ENCODE measurements around the gene NLN.

NLN gene

DNA sequence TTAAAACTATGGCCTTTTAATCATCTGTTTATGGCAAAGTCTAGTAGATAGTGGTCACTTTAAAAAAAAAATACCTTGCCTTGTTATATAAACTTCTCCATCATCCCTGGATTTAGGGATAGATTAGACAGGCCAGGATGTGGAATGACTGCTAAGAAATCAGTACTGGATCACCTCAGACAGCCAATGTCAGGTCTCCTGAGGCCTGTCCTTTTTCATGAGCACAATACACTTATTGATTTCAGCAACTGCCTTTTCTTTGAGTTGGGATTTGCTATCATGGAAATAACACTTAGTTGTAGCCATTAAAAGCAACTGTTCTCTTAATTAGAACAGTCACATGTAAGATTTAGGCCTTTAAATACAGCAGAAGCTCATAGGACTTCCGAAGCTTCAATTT, 77.9 kb downstream of the NLN start:
- no peaks in the 10 kb centered on the region for H3K27me3 ChIP-seq
- H3K9me3 ChIP-seq = no peaks in the 10 kb centered on the region
- H3K4me1 ChIP-seq (ENCODE audit: control insufficient read depth in 1 of 2, insufficient read depth in 1 of 2, low read depth in 1 of 2, low read length in 1 of 2) = peaks cover 6 to 9% of the 10 kb centered on the region in 2 experiments
- TF ChIP-seq, protein P1, sequence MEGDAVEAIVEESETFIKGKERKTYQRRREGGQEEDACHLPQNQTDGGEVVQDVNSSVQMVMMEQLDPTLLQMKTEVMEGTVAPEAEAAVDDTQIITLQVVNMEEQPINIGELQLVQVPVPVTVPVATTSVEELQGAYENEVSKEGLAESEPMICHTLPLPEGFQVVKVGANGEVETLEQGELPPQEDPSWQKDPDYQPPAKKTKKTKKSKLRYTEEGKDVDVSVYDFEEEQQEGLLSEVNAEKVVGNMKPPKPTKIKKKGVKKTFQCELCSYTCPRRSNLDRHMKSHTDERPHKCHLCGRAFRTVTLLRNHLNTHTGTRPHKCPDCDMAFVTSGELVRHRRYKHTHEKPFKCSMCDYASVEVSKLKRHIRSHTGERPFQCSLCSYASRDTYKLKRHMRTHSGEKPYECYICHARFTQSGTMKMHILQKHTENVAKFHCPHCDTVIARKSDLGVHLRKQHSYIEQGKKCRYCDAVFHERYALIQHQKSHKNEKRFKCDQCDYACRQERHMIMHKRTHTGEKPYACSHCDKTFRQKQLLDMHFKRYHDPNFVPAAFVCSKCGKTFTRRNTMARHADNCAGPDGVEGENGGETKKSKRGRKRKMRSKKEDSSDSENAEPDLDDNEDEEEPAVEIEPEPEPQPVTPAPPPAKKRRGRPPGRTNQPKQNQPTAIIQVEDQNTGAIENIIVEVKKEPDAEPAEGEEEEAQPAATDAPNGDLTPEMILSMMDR (IDR thresholded peaks at IDR 0.05) = no peak
- H3K27ac ChIP-seq = no peak overlapping the region
- H3K36me3 ChIP-seq = no peaks in the 10 kb centered on the region
- H3K4me3 ChIP-seq (ENCODE audit: low read depth in 1 of 2, low read length in 1 of 2) = no peak overlapping the region

DNA sequence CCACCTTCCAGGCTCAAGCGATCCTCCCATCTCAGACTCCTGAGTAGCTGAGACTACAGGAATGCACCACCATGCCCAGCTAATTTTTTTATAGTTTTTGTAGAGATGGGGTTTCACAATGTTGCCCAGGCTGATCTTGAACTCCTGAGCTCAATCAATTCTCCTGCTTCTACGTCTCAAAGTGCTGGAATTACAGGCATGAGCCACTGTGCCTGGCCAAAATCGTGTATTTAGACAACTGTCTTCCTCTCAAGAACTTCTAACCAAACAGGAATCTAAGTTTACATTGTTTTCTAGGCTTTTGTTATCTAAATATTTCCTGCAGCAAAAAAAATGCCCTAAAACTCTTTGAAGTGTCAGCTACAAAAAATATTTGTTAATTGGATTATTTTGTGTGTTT, 78.8 kb downstream of the NLN start:
- H3K27ac ChIP-seq = no peak overlapping the region

DNA sequence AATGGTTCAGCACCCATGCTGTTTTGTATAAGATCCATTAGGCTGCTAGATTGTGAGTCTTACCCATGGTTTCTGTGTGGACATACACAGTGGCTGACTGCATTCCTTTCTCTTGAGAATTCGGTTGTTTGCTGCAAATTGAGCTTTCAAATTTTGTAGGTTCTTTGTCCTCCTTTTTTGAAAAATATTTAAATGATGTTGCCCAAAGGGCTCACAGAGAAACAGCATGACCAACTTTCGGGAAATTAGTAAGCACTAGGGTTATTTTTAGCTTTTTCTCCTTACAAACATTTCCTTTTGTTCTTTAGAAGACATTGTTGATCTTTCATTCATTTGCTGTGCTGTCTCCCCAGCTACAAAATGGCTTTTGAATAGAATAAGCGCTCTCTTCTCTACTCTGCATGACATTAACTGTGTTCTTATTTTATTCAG, 79.4 kb downstream of the NLN start:
- TF ChIP-seq, protein P1 (IDR thresholded peaks at IDR 0.05) = no peak
- no peaks in the 10 kb centered on the region for H3K9me3 ChIP-seq
- H3K27ac ChIP-seq = no peak overlapping the region
- no peak overlapping the region for H3K4me3 ChIP-seq (ENCODE audit: low read depth in 1 of 2, low read length in 1 of 2)
- no peaks in the 10 kb centered on the region for H3K27me3 ChIP-seq
- H3K36me3 ChIP-seq = no peaks in the 10 kb centered on the region
- peaks cover 6 to 9% of the 10 kb centered on the region in 2 experiments for H3K4me1 ChIP-seq (ENCODE audit: control insufficient read depth in 1 of 2, insufficient read depth in 1 of 2, low read depth in 1 of 2, low read length in 1 of 2)

More for the DNA sequence above, 78.8 kb downstream of the NLN start:
- H3K9me3 ChIP-seq = no peaks in the 10 kb centered on the region
- peaks cover 6 to 9% of the 10 kb centered on the region in 2 experiments for H3K4me1 ChIP-seq (ENCODE audit: control insufficient read depth in 1 of 2, insufficient read depth in 1 of 2, low read depth in 1 of 2, low read length in 1 of 2)
- no peaks in the 10 kb centered on the region for H3K36me3 ChIP-seq
- H3K4me3 ChIP-seq (ENCODE audit: low read depth in 1 of 2, low read length in 1 of 2) = no peak overlapping the region
- TF ChIP-seq, protein P1 (IDR thresholded peaks at IDR 0.05) = no peak
- no peaks in the 10 kb centered on the region for H3K27me3 ChIP-seq

DNA sequence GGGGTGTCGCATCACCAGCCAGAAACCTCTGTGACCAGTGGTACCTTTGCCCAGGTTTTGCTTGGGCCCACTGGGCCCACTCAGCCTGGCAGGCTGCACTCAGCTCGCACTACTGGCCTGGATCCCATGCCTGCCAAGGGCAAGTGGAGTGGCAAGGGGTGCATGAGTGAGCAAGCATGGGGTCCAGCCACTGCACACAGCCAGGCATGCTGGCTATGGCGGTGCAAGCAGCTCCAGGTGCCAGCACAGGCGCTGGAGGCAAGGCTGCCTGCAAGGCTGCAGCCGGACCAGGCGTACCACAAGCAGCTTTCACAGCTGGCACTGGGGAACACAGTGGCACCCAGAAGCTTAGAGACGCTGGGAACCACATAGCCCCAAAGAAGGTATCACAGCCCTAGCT, 80.1 kb downstream of the NLN start:
- no peaks in the 10 kb centered on the region for H3K9me3 ChIP-seq
- H3K27ac ChIP-seq = no peak overlapping the region
- no peak overlapping the region for H3K4me3 ChIP-seq (ENCODE audit: low read depth in 1 of 2, low read length in 1 of 2)
- H3K4me1 ChIP-seq (ENCODE audit: control insufficient read depth in 1 of 2, insufficient read depth in 1 of 2, low read depth in 1 of 2, low read length in 1 of 2) = peaks cover 6 to 9% of the 10 kb centered on the region in 2 experiments
- no peaks in the 10 kb centered on the region for H3K36me3 ChIP-seq
- TF ChIP-seq, protein P1 (IDR thresholded peaks at IDR 0.05) = no peak
- H3K27me3 ChIP-seq = no peaks in the 10 kb centered on the region

DNA sequence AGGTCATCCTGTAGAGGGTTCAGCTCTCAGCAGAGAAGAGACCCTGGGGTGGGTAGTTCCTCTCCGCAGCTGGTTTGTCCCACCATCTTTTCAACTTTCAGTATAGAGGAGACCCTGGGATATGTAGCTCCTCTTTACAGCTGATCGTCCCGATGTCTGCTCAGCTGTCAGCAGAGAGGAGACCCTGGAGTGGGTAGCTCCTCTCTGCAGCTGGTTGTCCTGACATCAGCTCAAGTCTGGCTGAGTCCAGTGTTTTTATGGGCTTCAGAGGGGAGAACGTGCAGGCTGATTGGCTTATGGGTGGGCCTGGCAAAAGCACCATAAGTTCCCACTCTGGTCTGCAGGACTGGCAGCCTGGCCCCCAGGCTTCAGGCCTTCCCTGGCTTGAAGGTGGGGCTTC, 80.8 kb downstream of the NLN start:
- Histone ChIP-seq H3K36me3 (no peaks in the 10 kb centered on the region), H3K27ac (no peak overlapping the region), H3K4me1 (ENCODE audit: control insufficient read depth in 1 of 2, insufficient read depth in 1 of 2, low read depth in 1 of 2, low read length in 1 of 2) (peaks cover 6 to 9% of the 10 kb centered on the region in 2 experiments), H3K9me3 (no peaks in the 10 kb centered on the region), H3K4me3 (ENCODE audit: low read depth in 1 of 2, low read length in 1 of 2) (no peak overlapping the region), H3K27me3 (no peaks in the 10 kb centered on the region)
- TF ChIP-seq, protein P1 (IDR thresholded peaks at IDR 0.05) = no peak

Data from neutrophil (primary cell).